ENCODE results near the gene AARSD1. TPM values are rescaled to one million over a fixed set of nuclear protein-coding genes. Genes with fewer than 3 reads are reported as not detected.

AARSD1 gene
- total RNA-seq, 1 donor from 2014 or later = 85.5 TPM

- H3K4me1 Mint-ChIP-seq (ENCODE audit: low read depth) = no peaks in the 10 kb centered on the region
- no peak overlapping the region for H3K27ac Mint-ChIP-seq
- H3K9me3 Mint-ChIP-seq = no peaks in the 10 kb centered on the region
- DNase-seq (ENCODE audit: low spot score) = no peak
- intact Hi-C loops (cut with micrococcal nuclease) = no loop called here
- H3K36me3 Mint-ChIP-seq (ENCODE audit: low read depth) = no peaks in the 10 kb centered on the region
- H3K27me3 Mint-ChIP-seq (ENCODE audit: insufficient read depth) = peaks cover 12% of the 10 kb centered on the region
- no peak overlapping the region for H3K4me3 Mint-ChIP-seq
Observed at GRCh38 chr17:42906772-42907446, 57.3 kb downstream of the AARSD1 start.

- DNase-seq (ENCODE audit: low spot score) = no peak
- Mint-ChIP-seq H3K36me3 (ENCODE audit: low read depth) (no peaks in the 10 kb centered on the region), H3K27ac (no peak overlapping the region), H3K4me1 (ENCODE audit: low read depth) (no peaks in the 10 kb centered on the region), H3K4me3 (no peak overlapping the region), H3K9me3 (no peaks in the 10 kb centered on the region), H3K27me3 (ENCODE audit: insufficient read depth) (peaks cover 11% of the 10 kb centered on the region)
- intact Hi-C loops (cut with micrococcal nuclease) = no loop called here
Observed at GRCh38 chr17:42904110-42904469, 60.2 kb downstream of the AARSD1 start.

DNA sequence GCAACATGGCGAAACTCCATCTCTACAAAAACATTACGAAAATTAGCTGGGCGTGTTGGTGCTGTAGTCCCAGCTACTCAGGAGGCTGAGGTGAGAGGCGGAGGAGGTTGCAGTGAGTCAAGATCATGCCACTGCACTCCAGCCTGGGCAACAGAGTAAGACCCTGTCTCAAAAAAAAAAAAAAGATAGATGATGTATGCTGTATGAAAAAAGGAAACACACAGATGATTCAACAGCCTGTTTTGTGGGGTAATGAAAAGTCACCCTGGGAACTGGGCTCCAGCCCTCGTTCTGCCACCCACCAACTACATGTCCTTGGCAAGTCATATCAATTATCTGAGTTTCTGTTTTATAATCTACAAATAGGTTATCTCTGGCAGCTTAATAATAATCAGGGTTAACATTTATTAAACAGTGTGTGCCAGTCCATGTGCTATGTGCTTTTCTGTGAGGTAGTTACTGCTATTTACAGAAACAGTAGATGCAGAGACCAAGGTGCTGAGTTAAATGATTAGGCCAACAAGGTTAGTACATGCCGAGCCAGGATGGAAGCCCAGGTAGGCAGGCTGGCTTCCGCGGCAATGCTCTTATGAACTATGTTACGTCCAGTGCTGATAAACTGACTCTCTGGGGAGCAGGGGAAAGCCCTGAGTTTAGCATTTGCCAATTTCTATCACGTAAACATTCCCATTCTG, 62.6 kb downstream of the AARSD1 start:
- H3K4me1 Mint-ChIP-seq (ENCODE audit: low read depth) = no peaks in the 10 kb centered on the region
- H3K36me3 Mint-ChIP-seq (ENCODE audit: low read depth) = no peaks in the 10 kb centered on the region
- H3K9me3 Mint-ChIP-seq = no peaks in the 10 kb centered on the region
- no peak for DNase-seq (ENCODE audit: low spot score)
- intact Hi-C loops (cut with micrococcal nuclease) = no loop called here
- H3K27me3 Mint-ChIP-seq (ENCODE audit: insufficient read depth) = peaks cover 9% of the 10 kb centered on the region
- H3K27ac Mint-ChIP-seq = no peak overlapping the region
- H3K4me3 Mint-ChIP-seq = no peak overlapping the region

Other genes with a start within 250 kb of the AARSD1 start
- 35.6 and 40.0 TPM in 2 replicates for gene EZH1, start 219.4 kb downstream of the AARSD1 start, total RNA-seq
- not detected in 2 replicates for gene RAMP2, start 203.2 kb downstream of the AARSD1 start, total RNA-seq
- gene VPS25, start 191.0 kb downstream of the AARSD1 start, total RNA-seq = 93.6 and 97.0 TPM in 2 replicates
- 0.12 and 0.29 TPM in 2 replicates for gene WNK4, start 183.8 kb downstream of the AARSD1 start, total RNA-seq
- gene COA3, start 165.8 kb downstream of the AARSD1 start, total RNA-seq = 53.5 and 59.3 TPM in 2 replicates
- not detected in 2 replicates for gene CNTD1, start 165.6 kb downstream of the AARSD1 start, total RNA-seq
- gene BECN1, start 140.2 kb downstream of the AARSD1 start, total RNA-seq = 100 and 110 TPM in 2 replicates
- gene PSME3, start 131.1 kb downstream of the AARSD1 start, total RNA-seq = 217 and 220 TPM in 2 replicates
- gene AOC2, start 119.9 kb downstream of the AARSD1 start, total RNA-seq = 3.6 and 4.0 TPM in 2 replicates
- 1.9 and 3.7 TPM in 2 replicates for gene AOC3, start 113.3 kb downstream of the AARSD1 start, total RNA-seq
- gene G6PC1, start 63.7 kb downstream of the AARSD1 start, total RNA-seq = not detected in 2 replicates
- 1.0 and 1.6 TPM in 2 replicates for gene PTGES3L, start 15.6 kb upstream of the AARSD1 start, total RNA-seq
- gene RUNDC1, start 16.1 kb upstream of the AARSD1 start, total RNA-seq = 16.9 and 18.8 TPM in 2 replicates
- gene RPL27, start 34.0 kb upstream of the AARSD1 start, total RNA-seq = 1,049 and 1,126 TPM in 2 replicates
- 65.8 and 67.0 TPM in 2 replicates for gene IFI35, start 42.3 kb upstream of the AARSD1 start, total RNA-seq
- 17.3 TPM in 2 replicates for gene VAT1, start 57.9 kb upstream of the AARSD1 start, total RNA-seq
- 0.07 TPM in 1 of 2 replicates, not detected in the other for gene RND2, start 60.8 kb upstream of the AARSD1 start, total RNA-seq
- gene BRCA1, start 160.9 kb upstream of the AARSD1 start, total RNA-seq = 76.1 and 79.8 TPM in 2 replicates
- gene NBR1, start 206.8 kb upstream of the AARSD1 start, total RNA-seq = 53.4 and 56.1 TPM in 2 replicates
- gene TMEM106A, start 247.4 kb upstream of the AARSD1 start, total RNA-seq = 18.2 and 19.1 TPM in 2 replicates